Panc1 (cell line): ENCODE results near the gene MAPK10.

Experiments used
- CTCF ChIP-seq: fragments of 450-650 bp; IDR thresholded peaks from 2 replicates; pipeline ENCODE4 v1.5.1; 2017; ENCODE audit warnings: mild to moderate bottlenecking
- POLR2AphosphoS5 ChIP-seq: IDR thresholded peaks from 2 replicates; pipeline ENCODE4 v1.6.1; 2012; ENCODE audit warnings: mild to moderate bottlenecking, low read depth, low read length, moderate library complexity
- REST ChIP-seq, 2 experiments: IDR thresholded peaks; 2 replicates each; pipeline ENCODE4 v1.6.1; 2011 to 2012; ENCODE audit warnings: low read depth in 2 of 2, control low read depth in 1 of 2, low read length in 1 of 2, mild to moderate bottlenecking in 1 of 2, moderate library complexity in 1 of 2; ENCODE audit not compliant: insufficient read depth in 1 of 2
- SIN3A ChIP-seq: IDR thresholded peaks from 2 replicates; pipeline ENCODE4 v1.6.1; 2012; ENCODE audit warnings: low read depth, mild to moderate bottlenecking, low read length, moderate library complexity, borderline replicate concordance; ENCODE audit not compliant: insufficient read depth
- TCF7L2 ChIP-seq: IDR thresholded peaks from 2 replicates; pipeline ENCODE4 v1.6.1; 2011; ENCODE audit warnings: mild to moderate bottlenecking, low read depth, low read length, inconsistent platforms

GRCh38 chr4:86096373-86096772, 263.5 kb downstream of the MAPK10 start:
- TF ChIP-seq CTCF, result no peak
- TF ChIP-seq REST (IDR thresholded peaks at IDR 0.05; ENCODE audit: insufficient read depth in 1 of 2, low read depth in 2 of 2, low read length in 1 of 2), result no peak
- no peak for TF ChIP-seq TCF7L2
- no peak for TF ChIP-seq POLR2AphosphoS5
- TF ChIP-seq SIN3A, result no peak
